Suprapubic skin (tissue), 4 donors: ENCODE measurements around the gene TTLL3. TPM values are rescaled to one million over a fixed set of nuclear protein-coding genes. Genes with fewer than 3 reads are reported as not detected.

Source experiments
- DNase-seq, 2 donors: peaks; one replicate each; pipeline ENCODE4 v3.0.0-alpha.2; 2019; ENCODE audit warnings: low spot score in 2 of 2
- H3K27ac ChIP-seq: fragments of 200-600 bp; sonication (generic); one replicate; pipeline ENCODE4 v1.5.1; 2019
- H3K27me3 ChIP-seq: fragments of 200-600 bp; sonication (generic); one replicate; pipeline ENCODE4 v1.5.1; 2019
- H3K36me3 ChIP-seq: fragments of 200-600 bp; sonication (generic); one replicate; pipeline ENCODE4 v1.5.1; 2019
- H3K4me1 ChIP-seq: fragments of 200-600 bp; sonication (generic); one replicate; pipeline ENCODE4 v1.5.1; 2019
- H3K4me3 ChIP-seq: fragments of 200-600 bp; sonication (generic); one replicate; pipeline ENCODE4 v1.5.1; 2019; ENCODE audit warnings: mild to moderate bottlenecking
- H3K9me3 ChIP-seq: fragments of 200-600 bp; sonication (generic); one replicate; pipeline ENCODE4 v1.5.1; 2019
- EP300 ChIP-seq: sonication (generic); formaldehyde crosslinking; IDR thresholded peaks from one replicate; pipeline ENCODE4 v1.6.1; 2017; ENCODE audit warnings: antibody characterized with exemption
- POLR2A ChIP-seq, 2 donors: fragments of 450-650 bp; IDR thresholded peaks; one replicate each; pipeline ENCODE4 v1.6.1; 2017; ENCODE audit warnings: antibody characterized with exemption in 2 of 2, mild to moderate bottlenecking in 2 of 2, moderate library complexity in 2 of 2
- POLR2AphosphoS5 ChIP-seq, 3 donors: sonication (generic); formaldehyde crosslinking; IDR thresholded peaks; one replicate each; pipeline ENCODE4 v1.6.1; 2017; ENCODE audit warnings: antibody characterized with exemption in 3 of 3
- WGBS: methylation state at CpG from one replicate; pipeline ENCODE4 v1.1.5; 2018; 5-methylcytosine and 5-hydroxymethylcytosine counted together
- total RNA-seq, 4 donors: library from RNA; depleted of rRNA; stranded (reverse); fragments of >200 nt; gene quantifications; one replicate each; pipeline ENCODE4 v1.1.0, GENCODE V29; 2016
- TF ChIP-seq, protein P1 (sequence below), 2 donors: fragments of 200-600 bp in 1 of 2; fragments of 450-650 bp in 1 of 2; sonication (generic) in 1 of 2; IDR thresholded peaks; one replicate each; pipeline ENCODE4 v1.5.1; 2016 to 2019; ENCODE audit warnings: antibody characterized with exemption in 2 of 2, mild to moderate bottlenecking in 1 of 2, moderate library complexity in 1 of 2

The TTLL3 gene
- total RNA-seq, 4 donors from 2014 or later, result 42.4 to 286 (median 83.3) TPM

DNA sequence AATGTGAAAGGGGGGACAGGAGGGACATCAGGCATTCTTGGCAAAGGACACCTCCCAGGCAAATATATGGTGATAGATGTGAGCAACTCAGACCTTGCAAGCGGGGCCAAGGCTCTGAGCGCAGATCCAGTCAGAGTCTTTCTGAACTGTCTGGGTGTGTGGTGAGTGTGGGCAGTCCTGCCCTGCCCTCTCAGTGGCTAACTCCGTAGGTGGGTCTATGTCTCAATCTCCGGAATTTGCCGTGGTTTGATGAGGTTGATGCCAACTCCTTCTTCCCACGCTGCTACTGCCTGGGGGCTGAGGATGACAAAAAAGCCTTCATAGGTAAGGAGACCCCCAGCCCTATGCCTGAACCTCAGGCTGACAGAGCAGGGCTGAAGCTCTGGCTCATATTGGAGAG lies 7.4 kb downstream of the TTLL3 start:
- Histone ChIP-seq H3K4me3 (no peak overlapping the region), H3K27me3 (no peaks in the 10 kb centered on the region), H3K36me3 (peaks cover 33% of the 10 kb centered on the region), H3K4me1 (no peaks in the 10 kb centered on the region), H3K27ac (no peak overlapping the region), H3K9me3 (no peaks in the 10 kb centered on the region)
- WGBS, result 80% methylated on average over 6 of the region's 6 CpGs
- no peak for TF ChIP-seq POLR2A (IDR thresholded peaks at IDR 0.05)
- DNase-seq, result no peak

DNA sequence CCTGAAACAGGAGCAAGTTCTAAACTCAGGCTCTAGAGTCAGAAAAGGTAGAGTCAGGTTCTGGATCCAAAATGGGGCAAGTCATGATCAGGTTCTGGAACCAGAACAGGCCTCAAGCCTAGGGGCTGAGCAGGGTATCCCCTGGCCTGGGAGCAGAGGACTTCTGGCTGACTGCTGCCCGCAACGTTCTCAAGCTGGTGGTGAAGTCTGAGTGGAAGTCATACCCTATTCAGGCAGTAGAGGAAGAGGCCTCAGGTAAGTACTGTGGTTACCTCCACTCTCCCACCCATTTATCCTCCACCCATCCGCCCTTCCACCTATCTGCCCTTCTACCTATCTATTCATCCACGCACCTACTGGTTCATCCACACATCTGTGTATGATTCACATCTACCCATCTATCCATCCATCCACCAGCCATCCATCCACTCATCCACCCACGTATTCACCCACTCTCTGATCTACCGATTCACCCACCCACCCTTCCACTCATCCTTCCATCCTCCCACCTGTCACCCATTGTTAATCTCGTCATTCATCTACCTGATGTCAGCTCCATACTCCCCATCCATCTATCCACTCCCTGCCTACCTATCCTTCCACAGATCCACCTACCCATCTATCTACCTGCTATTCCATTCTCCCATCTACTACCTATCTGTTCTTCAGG lies 8.7 kb downstream of the TTLL3 start:
- 91% methylated on average over 7 of the region's 7 CpGs for WGBS
- H3K4me3 ChIP-seq, result no peak overlapping the region
- H3K27ac ChIP-seq, result no peak overlapping the region
- H3K27me3 ChIP-seq, result no peaks in the 10 kb centered on the region
- H3K9me3 ChIP-seq, result no peaks in the 10 kb centered on the region
- TF ChIP-seq EP300, result no peak
- TF ChIP-seq POLR2A (IDR thresholded peaks at IDR 0.05), result no peak
- TF ChIP-seq, protein P1, sequence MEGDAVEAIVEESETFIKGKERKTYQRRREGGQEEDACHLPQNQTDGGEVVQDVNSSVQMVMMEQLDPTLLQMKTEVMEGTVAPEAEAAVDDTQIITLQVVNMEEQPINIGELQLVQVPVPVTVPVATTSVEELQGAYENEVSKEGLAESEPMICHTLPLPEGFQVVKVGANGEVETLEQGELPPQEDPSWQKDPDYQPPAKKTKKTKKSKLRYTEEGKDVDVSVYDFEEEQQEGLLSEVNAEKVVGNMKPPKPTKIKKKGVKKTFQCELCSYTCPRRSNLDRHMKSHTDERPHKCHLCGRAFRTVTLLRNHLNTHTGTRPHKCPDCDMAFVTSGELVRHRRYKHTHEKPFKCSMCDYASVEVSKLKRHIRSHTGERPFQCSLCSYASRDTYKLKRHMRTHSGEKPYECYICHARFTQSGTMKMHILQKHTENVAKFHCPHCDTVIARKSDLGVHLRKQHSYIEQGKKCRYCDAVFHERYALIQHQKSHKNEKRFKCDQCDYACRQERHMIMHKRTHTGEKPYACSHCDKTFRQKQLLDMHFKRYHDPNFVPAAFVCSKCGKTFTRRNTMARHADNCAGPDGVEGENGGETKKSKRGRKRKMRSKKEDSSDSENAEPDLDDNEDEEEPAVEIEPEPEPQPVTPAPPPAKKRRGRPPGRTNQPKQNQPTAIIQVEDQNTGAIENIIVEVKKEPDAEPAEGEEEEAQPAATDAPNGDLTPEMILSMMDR (IDR thresholded peaks at IDR 0.05), result no peak
- no peak for TF ChIP-seq POLR2AphosphoS5 (IDR thresholded peaks at IDR 0.05)
- H3K4me1 ChIP-seq, result no peaks in the 10 kb centered on the region
- DNase-seq, result no peak
- peaks cover 24% of the 10 kb centered on the region for H3K36me3 ChIP-seq

DNA sequence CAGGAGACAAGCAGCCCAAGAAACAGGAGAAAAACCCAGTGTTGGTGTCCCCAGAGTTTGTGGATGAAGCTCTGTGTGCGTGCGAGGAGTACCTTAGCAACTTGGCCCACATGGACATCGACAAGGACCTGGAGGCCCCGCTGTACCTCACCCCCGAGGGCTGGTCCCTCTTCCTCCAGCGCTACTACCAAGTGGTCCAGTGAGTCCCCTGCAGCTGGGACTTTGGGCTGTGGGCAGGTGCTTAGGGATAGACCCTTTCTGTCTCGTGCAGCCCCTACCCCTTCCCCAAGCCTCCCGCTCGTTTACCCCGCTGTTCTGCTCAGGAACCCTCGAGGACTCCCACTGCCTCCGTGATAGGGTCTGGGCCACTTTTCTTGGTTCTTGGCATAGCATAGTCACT lies 10.5 kb downstream of the TTLL3 start:
- no peaks in the 10 kb centered on the region for H3K27me3 ChIP-seq
- no peaks in the 10 kb centered on the region for H3K4me1 ChIP-seq
- TF ChIP-seq POLR2A (IDR thresholded peaks at IDR 0.05) (no peak), POLR2AphosphoS5 (IDR thresholded peaks at IDR 0.05) (no peak), EP300 (no peak)
- TF ChIP-seq, protein P1 (IDR thresholded peaks at IDR 0.05), result no peak
- H3K36me3 ChIP-seq, result peaks cover 13% of the 10 kb centered on the region
- WGBS, result 92% methylated on average over 8 of the region's 12 CpGs
- no peak overlapping the region for H3K4me3 ChIP-seq
- no peak overlapping the region for H3K27ac ChIP-seq
- DNase-seq, result no peak
- H3K9me3 ChIP-seq, result no peaks in the 10 kb centered on the region

DNA sequence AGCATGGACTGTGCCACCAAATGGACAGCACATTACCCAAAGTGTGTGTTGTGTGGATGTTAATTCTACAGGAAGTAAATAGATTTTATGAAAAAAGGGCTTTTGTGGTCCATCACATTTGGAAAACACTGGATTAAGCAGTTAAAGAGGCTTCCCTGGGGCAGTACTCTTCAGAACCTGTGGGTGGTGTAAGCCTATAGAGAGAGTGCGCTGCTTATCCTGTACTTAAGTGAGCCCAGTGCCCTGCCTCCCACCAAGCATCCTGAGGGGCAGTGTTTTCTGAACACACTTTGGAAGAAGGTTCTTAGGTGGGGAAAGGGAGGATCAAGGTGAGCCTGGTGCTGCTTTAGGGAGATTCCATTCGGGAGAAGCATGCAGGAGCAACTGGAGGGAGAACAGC lies 10.9 kb downstream of the TTLL3 start:
- no peaks in the 10 kb centered on the region for H3K9me3 ChIP-seq
- H3K4me3 ChIP-seq, result no peak overlapping the region
- TF ChIP-seq POLR2AphosphoS5 (IDR thresholded peaks at IDR 0.05) (no peak), POLR2A (IDR thresholded peaks at IDR 0.05) (no peak), EP300 (no peak)
- TF ChIP-seq, protein P1 (IDR thresholded peaks at IDR 0.05), result no peak
- H3K27me3 ChIP-seq, result no peaks in the 10 kb centered on the region
- H3K27ac ChIP-seq, result no peak overlapping the region
- no peaks in the 10 kb centered on the region for H3K4me1 ChIP-seq
- WGBS, result 73% methylated on average over 2 of the region's 2 CpGs
- peaks cover 12% of the 10 kb centered on the region for H3K36me3 ChIP-seq
- no peak for DNase-seq

DNA sequence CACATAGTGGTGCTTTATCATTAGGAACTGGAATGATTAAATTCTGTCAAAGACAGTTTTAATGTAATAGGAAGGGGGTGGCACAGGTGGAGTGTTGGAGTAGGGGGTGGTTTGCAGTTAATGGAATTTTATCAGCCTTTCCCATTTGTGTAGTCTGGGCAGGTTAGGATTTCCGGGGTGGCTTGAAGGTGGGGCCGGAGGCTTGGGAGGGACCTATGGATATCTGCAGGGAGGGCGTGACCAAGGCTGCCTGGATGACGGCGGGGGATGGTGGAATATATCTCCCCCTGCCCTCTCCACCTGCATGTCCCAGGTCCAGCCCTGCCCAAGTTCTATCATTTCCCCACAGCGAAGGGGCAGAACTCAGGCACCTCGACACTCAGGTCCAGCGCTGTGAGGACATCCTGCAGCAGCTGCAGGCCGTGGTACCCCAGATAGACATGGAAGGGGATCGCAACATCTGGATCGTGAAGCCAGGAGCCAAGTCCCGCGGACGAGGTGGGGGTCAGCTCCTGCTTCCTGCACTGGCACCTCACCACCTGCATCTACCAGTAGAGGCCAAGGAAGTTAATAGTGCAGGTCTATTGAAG lies 15.5 kb downstream of the TTLL3 start:
- TF ChIP-seq, protein P1 (IDR thresholded peaks at IDR 0.05), result no peak
- no peak for TF ChIP-seq POLR2A (IDR thresholded peaks at IDR 0.05)
- no peak for TF ChIP-seq POLR2AphosphoS5 (IDR thresholded peaks at IDR 0.05)
- Histone ChIP-seq H3K27ac (no peak overlapping the region), H3K4me1 (no peaks in the 10 kb centered on the region), H3K4me3 (no peak overlapping the region), H3K36me3 (peaks cover 33% of the 10 kb centered on the region), H3K9me3 (no peaks in the 10 kb centered on the region), H3K27me3 (no peaks in the 10 kb centered on the region)
- DNase-seq, result no peak
- 57% methylated on average over 10 of the region's 14 CpGs for WGBS
